Activated CD4-positive, alpha-beta T cell treated with anti-CD3 and anti-CD28 coated beads, Interleukin-2, amount 50 U/mL, for 48 hours (primary cell): Measurements from ENCODE around the gene WBP1.
"Not testable (repeated sequence)": the region's sequence is repeated elsewhere in the genome, so short reads cannot be mapped to it uniquely, and the experiment has no call there.

ENCODE experiments used
- DNase-seq, 2 experiments: peaks; one replicate each; pipeline ENCODE4 v3.0.0-alpha.2; 2020

The WBP1 gene

GRCh38 chr2:74428675-74429074, 29.6 kb upstream of the WBP1 start:
- no peak for DNase-seq

DNA sequence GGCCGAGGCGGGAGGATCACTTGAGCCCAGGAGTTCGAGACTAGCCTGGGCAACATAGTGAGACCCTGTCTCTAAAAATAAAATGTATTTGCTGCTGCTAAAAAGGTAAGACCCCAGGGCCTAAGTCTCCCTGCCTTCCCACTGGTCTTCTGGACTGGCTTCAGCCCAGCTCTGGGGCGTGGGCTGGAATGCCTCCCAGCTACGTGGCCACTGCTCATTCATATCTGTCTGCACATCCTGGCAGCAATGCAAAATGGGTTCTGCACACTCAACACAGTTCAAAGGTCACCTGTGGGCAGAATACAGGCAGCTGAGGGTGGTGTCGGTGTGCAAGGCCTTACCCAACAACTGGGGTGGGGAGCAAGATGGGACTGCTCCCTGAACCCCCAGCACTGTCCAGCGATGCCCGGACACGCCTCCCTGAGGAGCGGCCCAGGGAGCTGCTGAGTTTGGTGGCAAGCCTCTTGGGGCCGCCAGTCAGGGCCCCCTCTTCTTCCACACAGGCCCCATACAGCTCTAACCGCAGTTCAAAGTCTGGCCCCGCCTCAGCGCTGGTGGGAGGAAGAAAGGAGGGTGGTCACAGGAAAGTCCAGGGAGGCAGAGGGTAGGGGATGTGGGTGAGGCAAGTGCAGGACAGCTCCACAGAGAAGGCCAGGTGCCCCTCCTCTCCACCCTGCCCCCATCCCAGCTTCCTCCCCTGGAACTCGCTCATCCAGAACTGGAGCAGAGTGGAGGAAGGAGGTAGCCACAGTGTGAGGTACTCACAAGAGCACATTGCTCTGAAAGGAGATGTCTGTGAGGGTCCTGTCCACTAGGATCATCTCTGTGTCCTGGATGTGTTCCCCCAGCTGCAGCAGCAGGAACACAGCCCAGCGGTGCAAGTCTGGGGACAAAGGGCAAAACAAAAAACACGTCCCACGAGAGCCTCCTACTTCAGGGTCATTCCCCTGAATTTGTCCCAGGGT, 28.5 kb upstream of the WBP1 start:
- DNase-seq, result no peak

GRCh38 chr2:74430502-74430901, 27.7 kb upstream of the WBP1 start:
- no peak for DNase-seq

DNA sequence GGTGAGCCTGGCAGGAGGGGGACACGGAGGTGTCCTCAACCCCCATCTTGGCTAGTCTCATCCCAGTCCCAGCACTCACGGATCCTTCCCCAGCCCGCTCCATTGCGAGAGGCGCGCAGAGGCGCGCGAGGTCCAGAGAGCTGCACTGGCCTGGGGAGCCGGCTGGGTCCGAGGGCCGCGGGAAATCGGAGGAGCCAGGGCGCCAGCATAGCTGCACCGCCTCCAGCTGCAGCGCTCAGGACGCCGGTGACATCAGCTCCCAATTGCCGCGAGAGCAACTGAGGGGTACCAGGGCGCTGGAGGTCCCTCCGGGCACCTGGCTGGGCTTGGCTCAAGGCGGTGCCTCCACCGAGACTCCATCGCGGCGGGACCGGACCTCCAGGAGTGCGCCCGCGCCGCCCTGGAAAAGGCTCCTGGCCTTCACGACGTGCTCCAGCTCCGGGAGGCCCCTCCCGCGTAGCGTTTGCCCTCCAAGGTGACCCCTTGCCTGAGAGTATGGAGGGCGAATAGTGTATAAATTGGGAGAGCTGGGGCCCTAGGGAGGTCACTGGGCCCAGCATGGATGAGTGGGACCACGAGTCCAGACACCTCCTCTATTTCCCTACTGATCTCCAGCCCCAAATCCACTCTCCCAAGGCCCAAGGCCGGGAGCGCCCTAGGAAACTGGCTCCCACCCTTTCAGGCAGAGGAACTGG, 22.0 kb upstream of the WBP1 start:
- DNase-seq, result no peak

GRCh38 chr2:74436848-74437695, 21.2 kb upstream of the WBP1 start:
- no peak for DNase-seq

DNA sequence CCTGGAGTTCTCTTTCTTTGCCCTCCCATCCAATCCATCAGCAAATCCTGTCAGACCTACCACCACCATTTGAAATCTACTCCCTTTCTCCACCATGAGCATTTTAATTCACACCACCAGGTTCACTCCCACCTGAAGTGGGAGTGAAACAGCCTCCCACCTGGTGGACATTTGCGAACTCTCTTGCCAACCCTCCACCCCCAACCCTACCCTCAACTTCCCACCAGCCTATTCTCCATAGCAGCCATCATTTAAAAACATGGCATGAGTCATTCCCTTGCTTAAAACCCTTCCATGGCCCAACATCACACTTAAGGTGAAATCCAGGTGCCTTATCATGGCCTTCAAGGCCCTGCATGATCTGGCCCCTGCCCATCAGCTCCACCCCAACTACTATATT, 20.0 kb upstream of the WBP1 start:
- no peak for DNase-seq

- no peak for DNase-seq
Measured at GRCh38 chr2:74439373-74439772, 18.9 kb upstream of the WBP1 start.

GRCh38 chr2:74439803-74440377, 18.3 kb upstream of the WBP1 start:
- no peak for DNase-seq

DNA sequence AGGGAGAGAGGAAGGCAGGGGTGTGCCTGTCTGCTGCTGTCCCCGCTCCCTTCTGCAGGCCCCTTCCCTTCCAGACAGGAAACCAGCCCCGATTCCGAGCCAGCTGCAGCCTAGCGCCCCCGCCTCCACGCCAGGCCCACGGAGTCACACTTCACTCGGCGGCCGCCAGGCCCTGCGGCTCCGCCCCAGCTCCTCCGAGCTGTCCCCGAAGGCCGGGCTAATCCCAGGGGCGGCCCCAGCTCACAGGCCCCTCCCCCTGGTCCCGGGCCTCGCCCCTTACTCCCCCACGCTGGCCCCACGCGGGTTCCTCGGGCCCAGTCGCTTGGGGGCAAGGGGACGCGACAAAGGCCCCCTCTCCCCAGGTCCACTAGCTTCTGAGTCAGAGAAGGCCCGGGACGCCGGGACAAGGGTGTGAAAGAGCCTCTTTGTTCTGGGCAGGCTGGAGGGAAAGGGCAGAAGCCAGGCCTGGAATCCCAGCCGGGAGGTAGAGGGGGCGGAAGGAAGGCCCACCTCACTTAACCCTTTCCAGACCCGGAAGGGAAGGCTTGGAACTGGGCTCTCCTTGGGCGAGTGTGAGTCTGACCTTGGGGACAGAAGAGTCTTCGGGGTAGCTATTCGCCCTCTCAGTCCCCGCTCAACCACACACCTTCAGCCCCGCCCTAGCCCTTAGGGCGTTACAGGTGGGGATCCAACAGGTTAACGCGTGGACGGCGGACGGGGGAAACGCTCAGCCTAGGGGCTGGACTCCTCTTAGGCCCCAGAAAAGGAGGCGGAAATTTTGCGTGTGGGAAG, 17.7 kb upstream of the WBP1 start:
- DNase-seq, result peak; percentile 61 to 66

DNA sequence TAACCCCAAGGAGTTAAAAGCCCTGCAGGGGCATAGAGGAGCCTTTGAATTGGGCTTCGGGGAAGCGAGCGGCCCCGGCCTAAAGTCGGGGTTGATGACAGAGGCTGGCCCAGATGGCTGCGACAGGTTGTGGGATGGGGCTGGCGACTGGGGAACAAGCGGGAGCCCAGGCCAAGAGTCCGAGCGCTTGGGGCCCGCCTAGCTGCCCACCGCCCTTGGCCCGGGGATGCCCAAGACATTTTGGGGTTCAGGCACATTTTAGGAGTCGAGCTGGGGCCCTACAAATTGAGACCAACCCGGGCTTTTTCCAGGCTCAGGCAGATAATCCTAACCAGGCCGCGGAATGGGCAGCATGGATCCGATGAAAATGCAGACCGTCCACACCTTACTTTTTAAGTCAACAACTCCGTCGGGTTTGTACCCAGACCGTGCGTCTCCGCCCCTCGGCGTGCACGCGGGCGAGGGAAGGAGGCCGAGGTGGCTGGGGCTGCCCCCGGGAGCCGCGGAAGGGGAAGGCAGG, 17.0 kb upstream of the WBP1 start:
- DNase-seq, result no peak

GRCh38 chr2:74441690-74442482, 16.4 kb upstream of the WBP1 start, which contains the start of gene RTKN:
TSS of gene RTKN (minus strand) at chr2:74441937. CDS start at chr2:74441816, 121 bp downstream.
- peak; percentile 27 to 40 for DNase-seq

DNA sequence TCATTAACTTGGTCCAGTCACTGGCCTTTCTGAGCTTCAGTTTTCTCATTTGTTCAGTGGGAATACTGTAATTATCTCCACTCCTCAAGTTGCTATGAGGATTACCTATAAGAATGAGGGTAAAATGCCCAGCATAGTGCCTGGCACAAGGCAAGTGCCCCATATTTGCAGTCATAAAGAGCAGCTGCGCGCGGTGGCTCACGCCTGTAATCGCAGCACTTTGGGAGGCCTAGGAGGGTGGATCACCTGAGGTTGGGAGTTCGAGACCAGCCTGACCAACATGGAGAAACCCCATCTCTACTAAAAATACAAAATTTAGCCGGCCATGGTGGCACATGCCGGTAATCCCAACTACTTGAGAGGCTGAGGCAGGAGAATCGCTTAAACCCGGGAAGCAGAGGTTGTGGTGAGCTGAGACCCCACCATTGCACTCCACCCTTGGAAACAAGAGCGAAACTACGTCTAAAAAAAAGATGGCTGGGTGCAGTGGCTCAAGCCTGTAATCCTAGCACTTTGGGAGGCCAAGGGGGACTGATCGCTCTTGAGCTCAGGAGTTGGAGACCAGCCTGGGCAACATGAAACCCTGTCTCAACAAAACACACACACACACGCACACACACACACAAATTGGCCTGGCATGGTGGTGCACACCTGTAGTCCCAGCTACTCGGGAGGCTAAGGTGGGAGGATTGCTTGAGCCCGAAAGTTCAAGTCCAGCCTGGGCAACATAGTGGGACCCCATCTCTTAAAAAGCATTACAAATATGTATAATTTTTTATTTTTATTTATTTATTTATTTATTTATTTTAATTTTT, 15.5 kb upstream of the WBP1 start:
- not testable (repeated sequence) for DNase-seq

GRCh38 chr2:74444498-74445318, 13.5 kb upstream of the WBP1 start:
- no peak for DNase-seq

GRCh38 chr2:74447230-74447999, 10.8 kb upstream of the WBP1 start:
- DNase-seq, result no peak

DNA sequence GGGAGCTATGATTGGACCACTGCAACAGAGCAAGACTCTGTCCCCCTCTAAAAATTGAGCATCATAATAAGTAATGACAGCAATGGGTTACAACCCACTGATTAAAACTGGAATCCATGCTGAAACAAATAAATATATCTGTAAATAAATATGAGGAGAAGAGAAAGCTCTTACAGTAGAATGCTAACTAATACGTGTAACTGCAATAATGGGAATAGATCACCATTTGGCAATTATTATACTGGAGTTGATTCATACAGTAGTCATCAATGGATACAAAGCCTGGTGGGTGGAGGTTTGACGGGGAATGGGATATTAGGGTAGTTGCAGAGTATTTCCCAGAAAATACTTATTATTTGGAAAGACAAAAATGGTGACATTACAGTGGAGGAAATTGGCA, 9.5 kb upstream of the WBP1 start:
- no peak for DNase-seq

DNA sequence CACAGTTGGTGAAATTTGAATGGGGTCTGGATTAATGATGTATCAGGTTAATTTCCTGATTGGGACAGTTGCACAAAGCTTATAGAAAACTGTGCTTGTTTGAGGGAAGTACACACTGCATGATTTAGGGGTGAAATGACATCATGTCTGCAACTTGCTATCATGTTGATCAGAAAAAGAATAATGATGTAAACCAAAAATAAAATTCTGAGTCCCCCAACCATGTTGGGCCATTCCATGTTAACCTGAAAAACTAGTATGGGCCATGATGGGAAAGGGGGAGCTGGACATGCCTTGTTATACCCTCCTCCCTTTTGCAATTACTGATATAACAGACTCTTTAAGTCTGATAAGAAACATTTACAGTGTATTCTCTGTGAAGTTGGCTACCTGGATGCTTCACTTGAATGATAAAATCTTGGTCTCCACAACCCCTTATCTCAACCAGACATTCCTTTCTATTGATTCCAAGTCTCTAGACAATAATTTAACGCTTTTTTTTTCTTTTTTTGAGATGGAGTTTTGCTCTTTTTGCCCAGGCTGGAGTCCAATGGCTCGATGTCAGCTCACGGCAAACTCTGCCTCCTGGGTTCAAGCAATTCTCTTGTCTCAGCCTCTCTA, 7.6 kb upstream of the WBP1 start:
- DNase-seq, result no peak
